HS-5 (cell line): Measurements from ENCODE around the gene FANCI.
"Not testable (repeated sequence)": the region's sequence is repeated elsewhere in the genome, so short reads cannot be mapped to it uniquely, and the experiment has no call there.

Experiments
- DNase-seq: peaks from one replicate; pipeline ENCODE4 v3.0.0-alpha.2; 2012; ENCODE audit warnings: low read depth

FANCI gene

GRCh38 chr15:89225588-89225987, 18.2 kb upstream of the FANCI start:
- no peak for DNase-seq

- no peak for DNase-seq
These were observed 17.2 kb upstream of the FANCI start for GRCh38 chr15:89226359-89227221.

DNA sequence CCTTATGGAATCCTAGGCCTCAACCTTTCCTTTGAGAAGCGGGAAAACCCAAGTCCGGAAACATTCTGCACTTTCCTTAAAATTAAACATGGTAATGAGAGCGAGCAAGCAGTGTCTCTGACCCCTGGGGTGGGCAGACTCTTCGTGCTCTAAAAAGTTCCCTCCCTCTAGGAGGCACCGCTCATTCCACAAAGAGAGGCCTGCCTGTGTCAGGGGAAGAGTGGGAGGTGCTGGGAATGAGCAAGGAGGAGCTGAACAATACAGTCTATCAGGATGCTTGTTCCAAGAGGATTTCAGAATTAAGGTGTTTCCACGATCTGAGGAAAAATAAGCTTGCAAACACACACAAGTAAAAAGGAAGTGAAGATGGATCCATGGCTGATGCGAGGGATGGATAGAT, 16.4 kb upstream of the FANCI start:
- no peak for DNase-seq

DNA sequence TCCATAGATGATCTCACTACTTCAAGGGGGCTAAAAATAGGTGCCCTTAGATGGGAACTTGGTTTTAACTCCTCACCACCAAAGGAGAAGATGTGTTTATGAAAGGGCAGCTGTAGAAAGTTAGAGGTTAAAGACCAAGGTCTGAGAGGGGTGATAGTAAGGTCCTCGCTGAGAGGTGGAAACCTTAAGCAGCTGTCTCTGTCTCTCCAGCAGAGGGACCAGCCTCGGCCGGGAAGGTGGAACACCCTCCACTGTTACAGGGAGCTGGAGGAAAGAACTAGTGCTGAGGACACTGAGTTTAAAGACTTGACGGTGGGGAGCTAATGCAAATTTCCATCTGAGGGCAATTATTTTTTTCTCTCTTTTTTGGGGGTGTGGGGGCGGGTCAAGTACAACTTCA, 13.5 kb upstream of the FANCI start:
- DNase-seq = no peak

DNA sequence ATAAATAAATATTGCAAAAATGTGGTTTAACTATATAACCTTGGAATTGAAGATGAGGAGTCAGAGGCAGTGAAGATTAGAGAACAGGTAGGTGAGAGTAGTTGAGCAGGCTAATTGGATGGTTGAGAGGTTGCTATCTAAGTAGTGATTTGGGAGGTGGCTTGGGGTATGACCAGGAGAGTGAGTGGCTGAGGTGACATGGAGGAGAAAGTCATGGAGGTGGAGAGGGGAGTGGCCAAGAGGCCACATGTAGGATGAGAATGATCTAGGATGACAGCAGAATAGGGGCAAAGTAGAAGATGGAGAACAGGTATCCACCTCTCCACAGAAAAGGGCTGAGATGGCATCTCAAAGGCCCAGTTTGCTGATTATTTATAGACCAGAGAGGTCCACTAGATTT, 11.9 kb upstream of the FANCI start:
- no peak for DNase-seq

GRCh38 chr15:89239883-89240810, 3.6 kb upstream of the FANCI start:
- DNase-seq = not testable (repeated sequence)

GRCh38 chr15:89243046-89243690, 611 bp upstream of the FANCI start:
- no peak for DNase-seq

DNA sequence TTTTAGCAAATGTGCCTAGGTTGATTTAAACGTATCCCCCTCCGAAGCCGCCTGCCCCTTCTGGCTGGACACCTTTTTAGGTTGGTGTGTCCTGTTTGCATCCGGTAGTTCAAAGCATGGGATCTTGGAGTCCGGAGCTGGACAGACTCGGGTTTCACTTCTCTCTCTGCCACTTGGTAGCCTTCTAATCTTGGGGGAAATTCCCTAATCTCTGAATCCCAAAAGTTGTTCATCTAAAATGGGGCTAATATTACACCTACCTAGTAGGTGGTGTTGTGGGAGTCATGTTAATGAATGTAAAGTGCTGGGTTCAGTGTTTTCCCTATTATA, 760 bp downstream of the FANCI start:
- peak; percentile 3 for DNase-seq

- no peak for DNase-seq
These were observed 3.7 kb downstream of the FANCI start for GRCh38 chr15:89247446-89247845.

DNA sequence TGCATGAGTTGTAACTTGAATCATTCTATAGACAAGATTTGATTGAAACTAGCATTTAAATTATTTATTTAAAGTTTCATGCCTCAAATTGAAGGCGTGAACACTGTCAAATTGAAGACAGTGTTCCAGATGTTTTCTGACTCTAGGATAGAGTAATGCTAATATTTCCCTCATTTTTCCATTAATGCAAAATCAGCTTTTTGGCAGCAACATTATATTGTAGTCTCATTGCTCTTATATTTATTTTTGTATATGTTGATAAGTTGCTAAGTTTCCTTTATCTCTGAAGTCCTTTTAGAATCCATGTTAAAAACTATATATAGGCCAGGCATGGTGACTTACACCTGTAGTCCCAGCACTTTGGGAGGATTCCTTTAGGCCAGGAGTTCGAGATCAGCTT, 4.8 kb downstream of the FANCI start:
- no peak for DNase-seq

GRCh38 chr15:89250142-89250541, 6.4 kb downstream of the FANCI start:
- DNase-seq = not testable (repeated sequence)

- not testable (repeated sequence) for DNase-seq
These were observed 33.5 kb downstream of the FANCI start for GRCh38 chr15:89277281-89277680.

DNA sequence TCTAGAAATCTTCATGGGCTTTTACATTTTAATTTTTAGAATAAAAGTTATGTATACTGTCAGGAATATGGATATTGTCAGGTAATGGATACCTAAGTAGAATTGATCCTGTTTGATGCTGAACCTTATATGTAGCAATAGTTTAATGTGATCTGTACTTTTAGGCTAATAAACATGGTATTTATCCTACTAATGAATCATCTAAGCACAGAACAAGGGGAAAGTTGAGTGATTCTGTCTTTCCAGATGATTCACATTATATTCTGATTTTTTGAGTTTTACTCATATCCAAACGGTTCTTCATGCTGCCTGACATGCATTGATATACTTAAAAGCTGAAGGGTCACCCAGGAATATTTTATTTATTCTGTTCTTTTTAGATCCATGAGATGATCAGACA, 34.5 kb downstream of the FANCI start:
- no peak for DNase-seq

DNA sequence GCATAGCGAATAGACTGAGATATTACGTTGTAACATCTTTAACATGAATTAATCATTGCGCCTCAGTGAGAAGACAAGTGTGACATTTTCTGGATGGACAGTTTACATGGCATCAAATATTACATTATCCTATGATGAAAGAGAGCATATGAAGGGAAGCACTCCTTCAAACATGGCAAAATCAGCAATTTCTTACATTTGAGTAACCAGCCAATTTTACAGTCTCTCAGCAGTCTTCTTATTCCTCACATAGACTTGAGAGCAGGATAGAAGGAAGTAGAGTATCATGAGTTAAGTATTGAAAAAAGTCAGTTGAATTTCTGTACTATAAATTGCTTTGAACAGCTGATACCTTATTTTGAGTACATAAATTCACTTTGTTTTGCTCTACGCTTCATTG, 38.9 kb downstream of the FANCI start:
- no peak for DNase-seq

- no peak for DNase-seq
These were observed 39.4 kb downstream of the FANCI start for GRCh38 chr15:89283201-89283600.

DNA sequence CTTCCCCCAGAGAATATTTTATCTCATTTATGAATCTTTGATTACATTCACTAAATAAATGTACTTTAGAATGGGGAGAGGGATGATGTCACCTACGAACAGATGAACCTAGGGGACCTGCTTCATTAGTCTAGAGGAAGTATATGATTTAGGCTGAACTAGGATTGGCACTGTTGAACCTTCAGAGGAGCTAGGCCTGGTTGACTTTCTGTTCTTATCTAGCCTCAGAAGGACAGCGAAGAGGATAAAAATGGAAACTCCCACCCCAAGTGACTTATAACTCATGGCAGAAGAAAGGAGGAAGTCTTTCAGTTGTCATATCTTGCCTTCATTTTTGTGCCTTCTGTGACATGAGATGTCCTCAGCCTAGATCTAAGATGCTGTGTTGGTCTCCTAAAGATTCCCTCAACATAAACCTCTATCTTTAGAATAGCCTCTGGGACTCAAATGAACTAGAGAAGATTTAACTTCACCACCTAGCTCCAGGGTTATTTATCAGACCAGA, 48.2 kb downstream of the FANCI start:
- DNase-seq = no peak

GRCh38 chr15:89293012-89293411, 49.2 kb downstream of the FANCI start:
- no peak for DNase-seq

DNA sequence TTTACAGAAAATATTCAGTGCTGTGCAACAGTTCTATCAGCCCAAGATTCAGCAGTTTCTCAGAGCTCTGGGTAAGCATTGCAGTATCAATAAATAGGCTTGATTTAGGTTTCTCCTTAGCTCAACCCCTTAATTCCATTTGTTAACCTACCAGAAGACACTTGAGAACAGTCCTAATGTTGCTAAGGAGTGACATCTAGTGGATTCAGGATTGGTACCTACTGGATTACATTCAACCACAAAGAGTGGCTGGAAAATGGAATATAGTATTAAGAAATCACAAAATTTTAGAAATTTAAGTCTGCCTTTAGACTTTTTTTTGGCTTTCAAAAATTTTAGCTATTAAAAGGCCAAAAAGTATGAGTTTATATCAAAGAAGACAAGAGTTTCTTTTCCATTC, 56.1 kb downstream of the FANCI start:
- DNase-seq = no peak

DNA sequence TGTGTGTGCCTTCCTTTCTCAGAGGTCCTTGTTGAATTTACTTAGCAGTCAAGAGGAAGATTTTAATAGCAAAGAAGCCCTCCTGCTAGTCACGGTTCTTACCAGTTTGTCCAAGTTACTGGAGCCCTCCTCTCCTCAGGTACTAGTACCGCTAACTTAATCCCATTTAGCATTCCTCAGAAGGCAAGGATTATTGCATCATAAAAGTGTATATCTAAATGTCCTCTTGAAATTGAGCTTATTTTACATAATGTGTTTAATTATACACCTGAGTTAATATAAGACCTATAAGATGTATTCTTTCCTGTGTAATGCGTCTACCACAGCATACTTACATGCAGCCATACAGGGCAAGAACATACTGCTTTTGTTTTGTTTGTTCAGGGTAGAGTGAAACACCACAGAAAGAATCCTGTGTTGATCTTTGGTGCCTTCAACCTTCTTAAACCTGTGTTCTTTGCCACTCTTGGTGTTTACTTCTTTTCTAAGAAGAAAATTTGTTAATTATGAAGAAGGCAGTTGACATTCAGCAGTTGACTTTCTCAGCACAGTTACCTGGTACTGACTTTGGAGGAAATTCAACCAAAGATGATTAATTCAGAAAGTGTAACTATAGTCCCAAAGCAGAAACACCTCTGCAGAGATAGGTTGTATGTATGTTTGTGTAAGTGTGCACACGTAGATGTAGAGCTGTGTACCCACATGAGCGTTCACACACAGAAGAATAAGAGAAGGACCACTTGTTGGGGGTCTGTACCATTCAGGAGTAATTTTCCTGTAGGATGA, 57.7 kb downstream of the FANCI start:
- DNase-seq = no peak

DNA sequence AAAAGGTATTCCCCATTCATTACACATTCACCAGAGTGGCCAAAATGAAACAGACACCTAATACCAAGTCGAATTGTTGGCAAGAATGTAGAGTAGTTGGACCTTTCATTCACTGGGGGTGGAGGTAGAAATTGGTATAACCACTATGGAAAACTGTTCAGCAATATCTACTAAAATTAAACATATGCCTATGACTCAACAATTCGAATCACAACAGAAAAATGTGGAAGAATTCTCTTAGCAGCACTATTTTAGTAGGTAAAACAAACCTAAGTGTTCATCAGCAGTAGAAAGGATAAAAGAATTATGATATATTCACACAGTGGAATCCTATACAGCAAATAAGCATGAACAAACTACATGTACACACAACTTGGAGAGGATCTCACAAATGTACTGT, 60.2 kb downstream of the FANCI start:
- DNase-seq = no peak

DNA sequence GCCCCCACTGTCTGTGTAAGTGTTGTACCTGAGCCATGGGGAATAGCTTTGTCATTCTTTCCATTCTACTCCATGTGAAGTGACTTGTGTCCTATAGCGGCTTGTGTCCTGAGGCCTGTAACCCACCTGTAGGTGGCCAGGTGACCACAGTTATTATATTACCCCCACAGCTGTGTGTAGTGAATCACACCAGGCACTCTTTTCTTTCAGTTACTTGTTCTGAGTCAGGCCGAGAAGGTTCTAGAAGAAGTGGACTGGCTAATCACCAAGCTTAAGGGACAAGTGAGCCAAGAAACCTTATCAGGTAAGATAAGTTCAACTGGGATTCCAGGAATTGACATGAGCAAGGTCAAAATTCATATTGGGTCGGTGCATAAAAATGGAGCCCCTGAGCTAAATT, 61.6 kb downstream of the FANCI start:
- DNase-seq = no peak
